K562 (cell line): Measurements from ENCODE around the gene ASPHD1. TPM values are rescaled to one million over a fixed set of nuclear protein-coding genes. Genes with fewer than 3 reads are reported as not detected.

ENCODE experiments used
- AFF4 ChIP-seq: sonication (generic); formaldehyde crosslinking; IDR thresholded peaks from 2 replicates; pipeline ENCODE4 v1.8.0; 2023; ENCODE audit warnings: mild to moderate bottlenecking, missing genetic modification reagents
- EZH2 ChIP-seq: IDR thresholded peaks from 2 replicates; pipeline ENCODE4 v1.6.1; 2012; ENCODE audit warnings: low read depth, mild to moderate bottlenecking, inconsistent platforms, low read length, borderline replicate concordance
- RBM25 ChIP-seq: fragments of 200-400 bp; formaldehyde crosslinking; IDR thresholded peaks from 2 replicates; pipeline ENCODE4 v1.6.1; 2018; ENCODE audit warnings: low read length, low read depth, moderate library complexity; ENCODE audit not compliant: severe bottlenecking
- SIX5 ChIP-seq, 2 experiments: IDR thresholded peaks; 2 replicates each; pipeline ENCODE4 v1.6.1; 2011; ENCODE audit warnings: low read length in 2 of 2, borderline replicate concordance in 1 of 2, low read depth in 1 of 2, mild to moderate bottlenecking in 1 of 2, moderate library complexity in 1 of 2; ENCODE audit not compliant: insufficient read depth in 1 of 2
- SNRNP70 ChIP-seq: fragments of 200-400 bp; formaldehyde crosslinking; optimal IDR thresholded peaks from 2 replicates; pipeline ENCODE3; 2017; ENCODE audit warnings: low read depth, low read length
- TAF7 ChIP-seq: fragments of 450-650 bp; IDR thresholded peaks from 2 replicates; pipeline ENCODE4 v1.6.1; 2016; ENCODE audit warnings: missing genetic modification characterization, missing compliant biosample characterization
- ZNF134 ChIP-seq: fragments of 250-450 bp; sonication (Bioruptor Pico); conservative IDR thresholded peaks from 2 replicates; pipeline ENCODE4 v1.4.0; 2020
- ZNF57 ChIP-seq: fragments of 450-650 bp; formaldehyde crosslinking; IDR thresholded peaks from 2 replicates; pipeline ENCODE4 v1.4.0; 2020; ENCODE audit warnings: mild to moderate bottlenecking, moderate library complexity
- ZNF589 ChIP-seq: fragments of 200-800 bp; sonication (Bioruptor generic); IDR thresholded peaks from 2 replicates; pipeline ENCODE4 v1.6.1; 2016; ENCODE audit warnings: low read depth, missing genetic modification characterization, missing compliant biosample characterization
- polyA plus RNA-seq, 8 experiments: library from polyadenylated mRNA; depleted of rRNA in 4 of 8; stranded (reverse) in 5 of 8; unstranded in 3 of 8; fragments of >200 nt; fragmentation: Nextera tagmentation in 2 of 8; fragmentation: Illumina TruSeq in 1 of 8; extraction: Ambion mirVana in 2 of 8; extraction: Trizol in 1 of 8; gene quantifications; 2 replicates each; pipeline versions ENCODE4 v1.2.1 to v1.2.3, GENCODE V29; 2011 to 2014; ENCODE audit warnings: inconsistent platforms in 1 of 8, missing spikeins in 1 of 8
- total RNA-seq, 7 experiments: library from RNA; depleted of rRNA in 6 of 7; stranded (reverse); fragments of >200 nt in 6 of 7; fragmentation: Illumina TruSeq in 2 of 7; extraction: Trizol in 2 of 7; gene quantifications; 2 replicates each; pipeline versions ENCODE4 v1.2.1 to v1.2.3, GENCODE V29; 2011 to 2021; ENCODE audit warnings: low replicate concordance in 1 of 7

ASPHD1 gene
- total and polyA plus RNA-seq, 9 of the 15 experiments (the other 6 are each of a cell fraction or from before 2014, with no cell fraction given) = 0.03 to 0.70 (median 0.24) TPM; not detected in 5

- TF ChIP-seq AFF4 (CRISPR knock-in tag) (no peak), TAF7 (no peak), SNRNP70 (no peak), ZNF589 (CRISPR knock-in tag) (no peak), SIX5 (IDR thresholded peaks at IDR 0.05; ENCODE audit: borderline replicate concordance in 1 of 2, insufficient read depth in 1 of 2, low read depth in 1 of 2, low read length in 2 of 2) (no peak), EZH2 (no peak), ZNF134 (CRISPR knock-in tag) (no peak), ZNF57 (no peak), RBM25 (no peak)
Measured at GRCh38 chr16:29857133-29857760, 43.0 kb upstream of the ASPHD1 start (continued).
